ENCODE measurements around the gene USH1G. TPM values are rescaled to one million over a fixed set of nuclear protein-coding genes. Genes with fewer than 3 reads are reported as not detected.

The USH1G gene
- total RNA-seq, 2 donors from 2014 or later, result 0.21 to 0.47 TPM

GRCh38 chr17:74938194-74938950, 15.3 kb upstream of the USH1G start:
- intact Hi-C loops (cut with DNase I), result no loop called here
- ATAC-seq (no peak), DNase-seq (no peak)

- intact Hi-C loops (cut with DNase I), result no loop called here
- DNase-seq, result no peak
- ATAC-seq, result no peak
Measured at GRCh38 chr17:74937064-74938051, 14.3 kb upstream of the USH1G start.

- intact Hi-C loops (cut with DNase I), result no loop called here
Measured at GRCh38 chr17:74936470-74936799, 13.4 kb upstream of the USH1G start.

GRCh38 chr17:74935585-74936469, 12.8 kb upstream of the USH1G start, which contains the start of gene OTOP3:
Gene OTOP3, plus strand, starts transcription at chr17:74935898. Its CDS starts 24 bp downstream, at chr17:74935922.
- intact Hi-C loops (cut with DNase I), result no loop called here
- no peak for ATAC-seq

More at GRCh38 chr17:74936470-74936799, 13.4 kb upstream of the USH1G start:
- DNase-seq (no peak), ATAC-seq (no peak)

GRCh38 chr17:74935048-74935447, 12.0 kb upstream of the USH1G start:
- ATAC-seq (no peak), DNase-seq (no peak)
- intact Hi-C loops (cut with DNase I), result no loop called here

More at GRCh38 chr17:74935585-74936469, 12.8 kb upstream of the USH1G start, which contains the start of gene OTOP3:
- DNase-seq, result no peak

GRCh38 chr17:74930535-74931036, 7.5 kb upstream of the USH1G start:
- no peak for DNase-seq
- intact Hi-C loops (cut with DNase I), result no loop called here
- no peak for ATAC-seq

GRCh38 chr17:74928786-74929185, 5.7 kb upstream of the USH1G start:
- DNase-seq (no peak), ATAC-seq (no peak)
- intact Hi-C loops (cut with DNase I), result no loop called here

GRCh38 chr17:74925242-74925641, 2.2 kb upstream of the USH1G start:
- no peak for DNase-seq
- intact Hi-C loops (cut with DNase I), result no loop called here
- ATAC-seq, result no peak

GRCh38 chr17:74924250-74924948, 1.3 kb upstream of the USH1G start, which contains the start of gene OTOP2:
Gene OTOP2, plus strand, starts transcription at chr17:74924273. Its CDS starts 360 bp downstream, at chr17:74924633.
- ATAC-seq (peak in 1 of 2 donors; percentile 24), DNase-seq (no peak)
- intact Hi-C loops (cut with DNase I), result no loop called here

- peak; percentile 41 to 70 for ATAC-seq
- DNase-seq, result peak; percentile 82
- intact Hi-C loops (cut with DNase I), result loop anchor here in 1 of 2 donors (1.0 kb wide), 1 partner anchor 35 kb away; no protein-coding TSS in a partner anchor
Measured at GRCh38 chr17:74923538-74924249, 639 bp upstream of the USH1G start.

- ATAC-seq, result no peak
- DNase-seq, result no peak
- intact Hi-C loops (cut with DNase I), result no loop called here
Measured at GRCh38 chr17:74922172-74922571, 883 bp downstream of the USH1G start.

- intact Hi-C loops (cut with DNase I), result no loop called here
- no peak for DNase-seq
- ATAC-seq, result no peak
Measured at GRCh38 chr17:74921769-74922168, 1.3 kb downstream of the USH1G start.

- ATAC-seq, result peak; percentile 33 to 78
- no peak for DNase-seq
- intact Hi-C loops (cut with DNase I), result no loop called here
Measured at GRCh38 chr17:74921026-74921681, 1.9 kb downstream of the USH1G start.

GRCh38 chr17:74920642-74921025, 2.4 kb downstream of the USH1G start:
- DNase-seq (no peak), ATAC-seq (peak in 1 of 2 donors; percentile 2)
- intact Hi-C loops (cut with DNase I), result no loop called here

GRCh38 chr17:74920306-74920620, 2.8 kb downstream of the USH1G start:
- intact Hi-C loops (cut with DNase I), result no loop called here
- DNase-seq (no peak), ATAC-seq (no peak)

GRCh38 chr17:74919440-74920305, 3.4 kb downstream of the USH1G start:
- DNase-seq, result no peak
- intact Hi-C loops (cut with DNase I), result no loop called here
- ATAC-seq, result no peak

Data from left cardiac atrium (tissue), 4 donors.